AG10803 (cell line): Measurements from ENCODE around the gene RAB31.
A peak's percentile ranks its signal among the peaks of the same experiment; 100 is the strongest.
"Not testable (repeated sequence)": the region's sequence is repeated elsewhere in the genome, so short reads cannot be mapped to it uniquely, and the experiment has no call there.

ENCODE experiments used
- DNase-seq: peaks from one replicate; pipeline ENCODE4 v3.0.0; 2010; ENCODE audit warnings: low read depth
- H3K4me3 ChIP-seq: 2 replicates; pipeline ENCODE4 v1.5.1; 2011; ENCODE audit warnings: mild to moderate bottlenecking, low read length, control low read depth
- TF ChIP-seq, protein P1 (sequence below): conservative IDR thresholded peaks from 2 replicates; pipeline ENCODE4 v1.5.1; 2011; ENCODE audit warnings: mild to moderate bottlenecking, low read length, control low read depth, inconsistent platforms

Gene RAB31

GRCh38 chr18:9671214-9671613, 36.9 kb upstream of the RAB31 start:
- TF ChIP-seq, protein P1, sequence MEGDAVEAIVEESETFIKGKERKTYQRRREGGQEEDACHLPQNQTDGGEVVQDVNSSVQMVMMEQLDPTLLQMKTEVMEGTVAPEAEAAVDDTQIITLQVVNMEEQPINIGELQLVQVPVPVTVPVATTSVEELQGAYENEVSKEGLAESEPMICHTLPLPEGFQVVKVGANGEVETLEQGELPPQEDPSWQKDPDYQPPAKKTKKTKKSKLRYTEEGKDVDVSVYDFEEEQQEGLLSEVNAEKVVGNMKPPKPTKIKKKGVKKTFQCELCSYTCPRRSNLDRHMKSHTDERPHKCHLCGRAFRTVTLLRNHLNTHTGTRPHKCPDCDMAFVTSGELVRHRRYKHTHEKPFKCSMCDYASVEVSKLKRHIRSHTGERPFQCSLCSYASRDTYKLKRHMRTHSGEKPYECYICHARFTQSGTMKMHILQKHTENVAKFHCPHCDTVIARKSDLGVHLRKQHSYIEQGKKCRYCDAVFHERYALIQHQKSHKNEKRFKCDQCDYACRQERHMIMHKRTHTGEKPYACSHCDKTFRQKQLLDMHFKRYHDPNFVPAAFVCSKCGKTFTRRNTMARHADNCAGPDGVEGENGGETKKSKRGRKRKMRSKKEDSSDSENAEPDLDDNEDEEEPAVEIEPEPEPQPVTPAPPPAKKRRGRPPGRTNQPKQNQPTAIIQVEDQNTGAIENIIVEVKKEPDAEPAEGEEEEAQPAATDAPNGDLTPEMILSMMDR, result no peak
- no peak for DNase-seq
- no peak overlapping the region for H3K4me3 ChIP-seq

- peak; percentile 89 for DNase-seq
- no peak overlapping the region for H3K4me3 ChIP-seq
- TF ChIP-seq, protein P1, result peak; percentile 65
These were observed 34.5 kb upstream of the RAB31 start for GRCh38 chr18:9673296-9674251.

GRCh38 chr18:9678216-9678615, 29.9 kb upstream of the RAB31 start:
- DNase-seq, H3K4me3 ChIP-seq: not testable (repeated sequence)

DNA sequence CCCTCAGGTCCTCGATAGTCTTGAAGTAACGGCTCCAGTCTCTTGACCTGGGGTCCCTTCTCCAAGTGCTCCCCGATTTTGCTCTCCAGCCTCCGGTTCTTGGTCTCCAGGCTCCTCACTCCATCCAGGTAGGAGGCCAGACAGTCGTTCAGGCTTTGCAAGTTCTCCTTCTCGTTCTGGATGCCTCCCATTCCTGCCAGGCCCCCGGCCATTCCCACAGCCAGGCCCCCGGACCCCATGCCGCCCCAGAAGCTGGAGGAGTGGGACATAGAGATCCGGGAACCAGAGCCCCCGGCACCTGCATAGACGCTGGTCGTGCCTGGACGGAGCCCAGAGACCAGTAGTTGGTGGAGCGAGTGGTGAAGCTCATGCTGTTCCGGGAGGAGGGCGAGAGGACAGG, 29.0 kb upstream of the RAB31 start:
- DNase-seq, result no peak
- H3K4me3 ChIP-seq, result no peak overlapping the region
- TF ChIP-seq, protein P1, result no peak

GRCh38 chr18:9681217-9681616, 26.9 kb upstream of the RAB31 start:
- no peak for DNase-seq
- H3K4me3 ChIP-seq, result no peak overlapping the region
- TF ChIP-seq, protein P1, result no peak

DNA sequence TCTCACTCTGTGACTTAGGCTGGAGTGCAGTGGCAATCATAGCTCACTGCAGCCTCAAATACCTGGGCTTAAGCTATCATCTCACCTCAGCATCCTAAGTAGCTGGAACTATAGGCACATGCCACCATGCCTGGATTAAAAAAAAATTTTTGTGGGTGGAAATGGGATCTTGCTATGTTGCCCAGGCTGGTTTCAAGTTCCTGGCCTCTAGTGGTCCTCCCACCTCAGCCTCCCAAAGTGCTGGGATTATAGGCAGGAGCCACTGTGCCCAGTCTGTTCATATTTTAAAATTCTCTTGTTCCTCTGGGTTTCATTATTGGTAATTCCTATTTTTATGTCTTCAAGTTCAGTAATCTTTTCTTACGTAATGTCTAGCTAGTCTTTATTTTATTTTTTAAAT, 25.5 kb upstream of the RAB31 start:
- no peak for DNase-seq
- H3K4me3 ChIP-seq, result no peak overlapping the region
- TF ChIP-seq, protein P1, result no peak

DNA sequence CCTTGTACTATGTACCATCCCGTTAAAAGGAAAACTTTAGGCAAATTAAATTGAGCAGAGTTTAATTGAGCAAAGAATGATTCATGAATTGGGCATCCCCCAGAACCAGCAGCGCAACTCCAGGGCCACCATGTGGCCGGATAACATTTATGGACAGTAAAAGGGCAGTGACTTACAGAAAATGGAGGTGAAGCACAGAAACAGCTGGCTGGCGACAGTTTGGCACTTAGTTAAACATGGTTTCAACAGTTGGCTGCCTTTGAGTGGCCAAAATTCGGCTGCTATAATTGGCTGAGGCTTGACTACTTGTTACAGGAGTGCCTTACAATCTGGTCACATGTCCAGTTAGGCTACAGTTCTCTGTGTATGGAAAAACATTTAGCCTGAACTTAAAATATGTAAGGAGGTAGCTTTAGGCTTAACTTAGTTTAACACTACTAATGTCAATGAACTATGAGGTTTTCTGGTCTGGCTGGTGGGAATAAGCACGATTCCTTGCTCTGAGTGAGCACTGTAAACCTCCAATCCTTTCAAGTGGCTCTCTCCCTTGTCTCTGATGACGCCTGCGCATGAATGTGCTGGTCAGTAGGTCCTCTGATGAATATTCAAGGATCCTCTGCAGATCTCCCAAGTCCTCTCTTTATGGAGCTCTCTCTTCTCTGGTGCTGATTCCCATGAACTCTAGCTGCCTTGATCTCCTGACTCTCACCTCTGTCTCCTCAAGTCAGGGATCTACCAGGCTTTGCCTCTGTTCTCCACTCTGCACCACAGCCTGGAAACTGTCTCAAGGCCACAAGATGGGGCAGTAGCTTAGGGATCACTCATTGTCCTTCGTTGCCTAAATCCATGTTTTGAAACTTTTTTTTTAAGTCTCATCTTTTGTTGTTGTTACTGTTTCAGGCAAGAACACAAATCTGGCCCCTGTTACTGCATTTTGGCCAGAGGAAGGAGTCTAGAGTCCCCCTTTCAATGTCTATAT, 24.4 kb upstream of the RAB31 start:
- H3K4me3 ChIP-seq, result no peak overlapping the region
- DNase-seq, result peak; percentile 87
- TF ChIP-seq, protein P1, result peak; percentile 72
